GM19463 (cell line): Measurements from ENCODE around the gene OR4F15.

ENCODE experiments used
- ATAC-seq: cut with Tn5 transposase; IDR thresholded peaks from one replicate; pipeline ENCODE4 v1.9.1; 2021; ENCODE audit warnings: mild to moderate bottlenecking, moderate library complexity; ENCODE audit not compliant: unreplicated experiment

OR4F15 gene

DNA sequence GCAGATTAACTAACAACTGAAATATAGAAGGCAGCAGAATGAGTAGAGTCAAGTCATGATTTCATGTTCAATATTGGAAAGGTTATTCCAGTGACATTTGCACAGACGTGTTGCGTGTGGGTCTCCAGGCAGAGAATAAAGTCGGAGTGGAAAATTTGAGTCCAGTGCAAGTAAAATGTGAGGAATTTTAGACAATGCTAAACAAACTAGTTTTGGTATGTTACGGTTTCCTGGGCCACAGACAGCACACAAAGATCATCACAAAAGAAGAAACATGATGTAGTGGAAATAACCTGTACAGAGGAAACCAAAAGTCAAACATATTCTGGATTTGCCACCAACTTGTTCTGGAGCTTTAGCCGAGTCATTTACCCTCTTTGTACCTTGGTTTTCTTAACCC, 8.3 kb upstream of the OR4F15 start:
- no peak for ATAC-seq

DNA sequence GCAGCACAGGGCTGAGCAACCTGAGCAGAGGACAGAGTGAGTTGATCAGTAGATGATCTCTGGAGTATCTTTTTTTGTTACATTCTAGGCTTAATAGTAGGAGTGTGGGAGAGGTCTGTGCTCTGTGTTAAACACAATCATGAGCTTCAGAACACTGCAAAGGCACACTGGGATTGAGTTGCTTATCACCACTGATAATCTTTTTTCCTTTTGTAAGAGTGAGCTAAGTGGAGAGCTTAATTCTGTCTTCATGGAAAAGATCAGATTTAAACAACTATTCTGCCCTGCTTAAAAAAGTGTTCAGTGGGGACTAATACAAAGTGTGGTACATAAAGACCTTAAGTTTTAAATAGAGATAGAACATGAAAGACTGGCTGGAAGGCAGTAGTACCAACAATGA, 7.6 kb upstream of the OR4F15 start:
- no peak for ATAC-seq

DNA sequence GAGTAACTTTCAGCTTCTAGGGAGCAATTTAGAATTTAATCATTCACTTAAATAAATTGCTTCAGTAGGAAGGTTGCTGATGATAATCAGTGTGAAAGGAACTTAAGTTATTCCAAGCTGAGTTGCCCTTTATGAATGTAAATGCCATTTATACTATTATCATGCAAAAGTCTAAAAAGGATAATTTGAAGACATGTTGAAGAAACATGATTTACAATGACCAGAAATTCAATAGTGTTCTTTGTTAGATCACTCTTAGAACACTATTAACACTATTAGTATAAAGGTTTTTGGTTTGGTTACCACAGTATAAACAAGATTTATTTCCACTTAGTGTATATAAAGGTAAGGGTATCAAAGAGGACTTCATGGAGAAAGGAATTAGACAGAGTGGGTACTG, 7.1 kb upstream of the OR4F15 start:
- ATAC-seq: no peak

GRCh38 chr15:101805605-101806345, 6.2 kb upstream of the OR4F15 start:
- ATAC-seq: no peak

- ATAC-seq: no peak
Observed at GRCh38 chr15:101807345-101807945, 4.6 kb upstream of the OR4F15 start.

- ATAC-seq: no peak
Observed at GRCh38 chr15:101808201-101808600, 3.8 kb upstream of the OR4F15 start.

- ATAC-seq: no peak
Observed at GRCh38 chr15:101810456-101810855, 1.5 kb upstream of the OR4F15 start.

- ATAC-seq: no peak
Observed at GRCh38 chr15:101810876-101811275, 1.1 kb upstream of the OR4F15 start.

GRCh38 chr15:101813803-101814534, 2.0 kb downstream of the OR4F15 start:
- no peak for ATAC-seq

- ATAC-seq: no peak
Observed at GRCh38 chr15:101820781-101821180, 8.8 kb downstream of the OR4F15 start.

- ATAC-seq: no peak
Observed at GRCh38 chr15:101827257-101827656, 15.3 kb downstream of the OR4F15 start.

- no peak for ATAC-seq
Observed at GRCh38 chr15:101828774-101829173, 16.8 kb downstream of the OR4F15 start.

DNA sequence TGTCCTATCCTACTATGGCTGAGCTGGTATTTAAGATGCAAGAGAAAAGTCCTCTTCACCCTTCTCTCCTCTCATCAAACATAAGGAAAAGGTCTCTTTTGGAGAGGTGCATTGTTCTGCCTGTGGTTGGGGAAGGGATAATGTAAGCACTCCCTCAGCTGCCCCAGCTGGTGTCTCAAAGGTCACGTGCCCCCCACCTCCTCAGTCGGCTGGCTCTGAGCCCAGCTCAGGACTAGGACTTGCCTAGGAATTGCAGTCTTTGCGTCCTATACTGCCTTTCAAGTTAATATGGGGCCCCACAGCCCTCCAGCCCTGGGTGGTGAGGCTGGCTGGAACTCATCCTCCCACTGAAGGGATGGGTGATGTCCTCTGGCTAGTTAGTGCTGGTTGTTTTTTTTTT, 29.7 kb downstream of the OR4F15 start:
- no peak for ATAC-seq

GRCh38 chr15:101844916-101845315, 32.9 kb downstream of the OR4F15 start:
- ATAC-seq: no peak

DNA sequence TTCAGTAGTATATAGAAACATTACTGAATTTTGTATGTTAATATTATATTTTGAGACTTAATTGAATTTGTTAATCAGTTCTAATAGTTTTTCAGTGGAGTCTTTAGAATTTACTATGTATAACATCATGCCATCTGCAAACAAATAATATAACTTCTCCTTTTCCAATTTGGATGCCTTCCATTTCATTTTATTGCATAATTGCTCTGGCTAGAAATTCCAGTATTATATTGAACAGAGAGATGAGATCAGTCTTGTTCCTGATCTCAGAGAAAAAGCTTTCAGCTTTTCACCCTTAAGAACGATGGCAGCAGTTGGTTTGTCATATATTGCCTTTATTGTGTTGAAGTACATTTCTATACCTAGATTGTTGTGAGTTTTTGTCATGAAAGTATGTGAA, 40.4 kb downstream of the OR4F15 start:
- no peak for ATAC-seq
